Urinary bladder (tissue), 4 donors: Measurements from ENCODE around the gene RICTOR. TPM values are rescaled to one million over a fixed set of nuclear protein-coding genes. Genes with fewer than 3 reads are reported as not detected.
A peak's percentile ranks its signal among the peaks of the same experiment; 100 is the strongest.
"Not testable (repeated sequence)": the region's sequence is repeated elsewhere in the genome, so short reads cannot be mapped to it uniquely, and the experiment has no call there.

Experiments
- DNase-seq: peaks from one replicate; pipeline ENCODE4 v3.0.0-alpha.2; 2015; ENCODE audit errors: extremely low spot score
- H3K27ac ChIP-seq: one replicate; pipeline ENCODE4 v1.5.1; 2013; ENCODE audit warnings: low read depth, mild to moderate bottlenecking, moderate library complexity
- H3K36me3 ChIP-seq: one replicate; pipeline ENCODE4 v1.6.1; 2013; ENCODE audit warnings: mild to moderate bottlenecking, moderate library complexity; ENCODE audit not compliant: insufficient read depth
- H3K4me1 ChIP-seq: one replicate; pipeline ENCODE4 v1.6.1; 2013; ENCODE audit warnings: mild to moderate bottlenecking, moderate library complexity; ENCODE audit not compliant: insufficient read depth
- H3K4me3 ChIP-seq: one replicate; pipeline ENCODE4 v1.5.1; 2013; ENCODE audit warnings: low read depth, low read length
- WGBS: extraction: QIAGEN DNeasy Blood & Tissue Kit; methylation state at CpG from one replicate; pipeline ENCODE4 v1.1.7; 2013; 5-methylcytosine and 5-hydroxymethylcytosine counted together
- polyA plus RNA-seq: library from polyadenylated mRNA; stranded (reverse); fragments of 200-250 nt; gene quantifications from one replicate; pipeline ENCODE4 v1.2.3, GENCODE V29; 2013
- total RNA-seq: library from RNA; depleted of rRNA; stranded (reverse); fragments of >200 nt; gene quantifications from one replicate; pipeline ENCODE4 v1.2.3, GENCODE V29; 2014
- donor health status: healthy with polysubstance abuse.
- donor health status: healthy.

RICTOR gene
- total and polyA plus RNA-seq, 2 donors = 6.3 to 122 TPM

DNA sequence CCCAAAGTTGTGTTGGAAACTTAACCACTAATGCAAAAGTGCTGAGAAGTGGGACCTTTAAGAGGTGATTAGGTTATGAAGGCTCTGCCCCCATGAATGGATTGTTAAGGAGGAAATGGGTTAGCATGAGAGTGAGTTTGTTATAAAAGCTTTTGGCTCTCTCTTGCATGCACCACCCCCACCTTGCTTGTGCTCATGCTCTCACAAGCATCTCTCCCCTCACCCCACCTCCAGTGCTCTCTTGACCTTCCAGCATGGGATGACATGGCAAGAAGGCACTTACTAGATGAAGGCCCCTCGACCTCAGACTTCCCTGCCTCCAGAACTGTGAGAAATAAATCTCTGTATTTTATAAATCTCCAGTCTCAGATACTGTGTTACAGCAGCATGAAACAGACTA lies 52.8 kb downstream of the RICTOR start:
- no peak overlapping the region for H3K4me3 ChIP-seq
- H3K4me1 ChIP-seq = peaks cover 4% of the 10 kb centered on the region
- DNase-seq = no peak
- WGBS = 48% methylated on average over 1 of the region's 1 CpG
- peaks cover 1% of the 10 kb centered on the region for H3K36me3 ChIP-seq
- no peak overlapping the region for H3K27ac ChIP-seq

DNA sequence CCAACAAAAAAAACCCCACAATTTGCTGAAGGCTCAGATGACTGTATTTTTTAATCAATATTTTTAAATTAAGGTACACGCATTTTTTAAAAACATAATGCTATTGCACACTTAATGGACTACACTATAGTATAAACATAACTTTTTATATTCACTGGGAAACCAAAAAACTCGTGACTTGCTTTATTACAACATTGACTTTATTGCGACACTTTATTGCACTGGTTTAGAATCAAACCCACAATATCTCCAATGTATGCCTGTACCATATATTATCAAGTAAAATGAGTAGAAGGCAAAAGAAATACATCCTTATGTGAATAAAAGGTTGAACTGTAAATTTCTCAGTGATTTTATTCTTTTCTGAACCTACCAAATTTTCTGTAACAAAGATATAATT lies 53.7 kb downstream of the RICTOR start:
- WGBS = 90% methylated on average over 3 of the region's 3 CpGs
- H3K4me1 ChIP-seq = peaks cover 4% of the 10 kb centered on the region

DNA sequence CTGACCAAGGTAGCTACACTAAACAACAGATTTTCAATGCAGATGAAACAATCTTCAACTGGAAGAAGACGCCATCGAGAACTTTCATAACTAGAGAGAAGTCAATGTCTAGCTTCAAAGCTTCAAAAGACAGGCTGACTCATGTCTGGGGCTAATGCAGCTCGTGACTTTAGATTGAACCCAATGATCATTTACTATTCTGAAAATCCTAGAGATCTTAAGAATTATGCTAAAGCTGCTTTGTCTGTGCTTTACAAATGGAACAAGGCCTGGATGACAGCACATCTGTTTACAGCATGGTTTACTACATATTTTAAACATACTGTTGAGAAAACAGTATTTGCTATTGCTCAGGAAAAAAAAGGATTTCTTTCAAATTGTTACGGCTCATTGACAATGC lies 54.9 kb downstream of the RICTOR start:
- H3K4me1 ChIP-seq = peaks cover 4% of the 10 kb centered on the region
- no peak overlapping the region for H3K4me3 ChIP-seq
- H3K36me3 ChIP-seq = no peaks in the 10 kb centered on the region
- WGBS = 66% methylated on average over 4 of the region's 4 CpGs
- H3K27ac ChIP-seq = no peak overlapping the region
- no peak for DNase-seq

More for the DNA sequence above, 53.7 kb downstream of the RICTOR start:
- Histone ChIP-seq H3K27ac (no peak overlapping the region), H3K36me3 (no peaks in the 10 kb centered on the region), H3K4me3 (no peak overlapping the region)
- DNase-seq = no peak

DNA sequence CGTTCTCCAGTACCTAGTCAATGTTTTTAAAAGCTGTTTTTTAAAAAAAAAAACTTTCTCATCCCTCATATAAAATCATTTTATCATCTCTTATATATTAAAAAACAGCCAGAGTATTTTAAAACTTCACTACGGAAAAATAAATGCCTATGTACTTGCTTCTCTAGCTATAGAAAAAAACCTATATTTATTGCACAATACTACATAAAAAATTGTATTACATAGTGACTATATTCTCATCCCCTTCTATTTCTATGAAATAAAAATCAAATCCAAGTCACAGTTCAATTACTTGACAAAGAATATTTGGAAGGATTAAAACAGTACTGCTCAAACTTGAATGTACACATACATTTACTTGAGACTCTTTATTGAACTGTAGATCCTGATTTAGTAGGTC lies 56.7 kb downstream of the RICTOR start:
- no peak for DNase-seq
- no peak overlapping the region for H3K27ac ChIP-seq
- H3K4me3 ChIP-seq = no peak overlapping the region
- 91% methylated on average over 2 of the region's 2 CpGs for WGBS
- peaks cover 4% of the 10 kb centered on the region for H3K4me1 ChIP-seq
- H3K36me3 ChIP-seq = no peaks in the 10 kb centered on the region

DNA sequence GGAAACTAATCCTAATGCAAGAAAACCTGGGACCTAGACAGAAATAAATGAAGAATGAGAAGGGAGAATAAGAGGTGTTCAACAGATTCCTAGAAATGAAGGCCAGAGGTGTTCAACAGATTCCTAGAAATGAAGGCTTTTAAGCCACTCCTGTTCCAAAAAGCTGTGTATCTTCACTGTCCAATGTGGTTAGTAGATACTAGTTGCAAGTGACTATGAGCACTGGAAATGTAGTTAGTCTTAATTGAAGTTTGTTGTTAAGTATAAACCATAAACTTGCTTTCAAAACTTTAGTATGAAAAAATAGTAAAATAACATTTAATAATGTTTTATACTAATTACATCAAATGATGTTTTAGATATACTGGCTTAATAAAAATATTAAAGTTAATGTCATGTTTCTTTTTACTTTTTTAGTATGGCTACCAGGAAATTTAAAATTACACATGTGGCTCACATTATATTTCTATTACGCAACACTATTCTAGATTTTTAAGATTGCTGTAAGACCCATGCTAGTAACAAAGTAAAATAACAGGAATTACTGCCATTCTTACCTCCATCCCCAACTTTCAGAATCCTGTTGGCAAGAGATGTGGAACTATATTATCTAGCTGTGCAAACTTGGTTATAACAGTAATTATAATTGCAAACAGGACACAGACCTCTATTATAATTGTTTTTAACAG lies 57.5 kb downstream of the RICTOR start:
- Histone ChIP-seq H3K36me3 (no peaks in the 10 kb centered on the region), H3K4me1 (peaks cover 4% of the 10 kb centered on the region), H3K4me3 (no peak overlapping the region), H3K27ac (no peak overlapping the region)
- no peak for DNase-seq
- WGBS = 93% methylated on average over 1 of the region's 1 CpG

DNA sequence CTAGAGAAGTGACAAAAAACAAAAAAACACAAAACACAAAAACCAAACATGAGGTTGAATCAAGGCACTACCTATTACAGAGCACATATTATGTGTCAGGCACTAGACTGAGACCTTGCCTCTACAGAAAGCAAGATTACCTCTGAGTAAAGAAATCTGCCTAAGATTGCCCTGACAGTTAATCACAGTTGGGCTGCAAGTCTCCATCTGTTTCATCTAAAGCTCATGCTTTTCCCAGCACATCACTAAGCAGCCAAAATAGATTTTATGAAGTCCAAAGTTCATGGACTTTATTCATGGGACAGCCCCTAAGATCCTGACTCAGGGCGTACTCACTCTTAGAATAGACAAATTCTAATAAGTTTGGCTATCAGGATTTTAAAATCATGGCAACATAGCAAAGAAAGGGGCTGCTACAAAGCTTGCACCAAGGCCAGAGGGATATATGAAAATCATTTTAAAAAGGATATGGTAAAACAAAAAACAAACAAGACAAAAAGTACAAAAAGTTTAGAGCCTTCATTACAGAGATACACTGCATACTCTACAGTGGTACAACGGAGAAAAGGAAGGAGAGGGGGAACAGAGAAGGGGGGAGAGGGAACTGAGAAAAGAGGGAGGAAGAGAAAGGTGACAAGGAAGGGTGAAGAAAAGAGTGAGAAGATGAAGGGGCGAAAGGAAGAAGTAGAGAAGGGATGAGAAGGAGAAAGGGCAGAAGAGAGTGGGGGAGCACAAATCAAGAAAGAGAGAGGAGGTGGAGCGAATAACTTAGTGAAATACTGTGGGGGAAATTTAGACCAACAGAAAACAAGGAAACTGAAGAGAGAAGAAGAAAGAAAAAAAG lies 58.2 kb downstream of the RICTOR start:
- peak overlapping the region; percentile 41 for H3K27ac ChIP-seq
- no peak overlapping the region for H3K4me3 ChIP-seq
- peaks cover 4% of the 10 kb centered on the region for H3K4me1 ChIP-seq
- DNase-seq = no peak
- H3K36me3 ChIP-seq = no peaks in the 10 kb centered on the region
- WGBS = 55% methylated on average over 4 of the region's 4 CpGs

DNA sequence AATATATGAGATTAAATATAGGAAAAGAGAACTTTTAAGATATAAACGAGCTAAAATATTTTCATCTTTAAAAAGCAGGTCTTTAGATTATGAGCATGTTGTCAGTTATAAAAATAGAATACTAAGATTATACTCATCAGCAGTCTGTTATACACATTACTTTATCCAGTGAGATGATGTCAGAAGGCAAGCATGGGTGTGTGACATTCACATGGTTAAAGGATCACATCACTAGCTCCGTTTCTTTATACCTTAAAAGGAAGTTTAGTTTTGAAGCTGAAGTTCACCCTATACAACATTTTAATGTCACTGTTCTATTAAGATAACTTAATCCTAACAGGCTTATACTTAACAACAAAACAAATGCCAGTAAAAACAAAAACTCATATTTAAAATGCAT lies 59.6 kb downstream of the RICTOR start:
- 26% methylated on average over 2 of the region's 2 CpGs for WGBS
- Histone ChIP-seq H3K4me1 (peaks cover 4% of the 10 kb centered on the region), H3K36me3 (no peaks in the 10 kb centered on the region), H3K4me3 (no peak overlapping the region), H3K27ac (no peak overlapping the region)
- no peak for DNase-seq

DNA sequence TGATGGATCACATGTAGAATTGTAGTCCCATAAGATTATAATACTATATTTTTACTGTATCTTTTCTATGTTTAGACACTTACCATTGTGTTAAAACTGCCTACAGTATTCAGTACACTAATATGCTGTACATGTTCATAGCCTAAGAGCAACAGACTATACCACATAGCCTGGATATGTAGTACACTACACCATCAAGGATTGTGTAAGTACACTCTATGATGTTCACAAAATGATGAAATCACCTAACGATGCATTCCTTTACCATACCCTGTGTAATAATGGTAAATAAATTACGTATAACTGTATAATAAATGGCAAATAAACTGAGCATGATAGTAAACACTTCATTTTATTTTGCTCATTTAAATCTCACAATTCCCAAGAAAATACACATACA lies 60.3 kb downstream of the RICTOR start:
- Histone ChIP-seq H3K36me3 (no peaks in the 10 kb centered on the region), H3K27ac (no peak overlapping the region), H3K4me1 (no peaks in the 10 kb centered on the region), H3K4me3 (no peak overlapping the region)
- WGBS = 75% methylated on average over 2 of the region's 2 CpGs
- DNase-seq = no peak

DNA sequence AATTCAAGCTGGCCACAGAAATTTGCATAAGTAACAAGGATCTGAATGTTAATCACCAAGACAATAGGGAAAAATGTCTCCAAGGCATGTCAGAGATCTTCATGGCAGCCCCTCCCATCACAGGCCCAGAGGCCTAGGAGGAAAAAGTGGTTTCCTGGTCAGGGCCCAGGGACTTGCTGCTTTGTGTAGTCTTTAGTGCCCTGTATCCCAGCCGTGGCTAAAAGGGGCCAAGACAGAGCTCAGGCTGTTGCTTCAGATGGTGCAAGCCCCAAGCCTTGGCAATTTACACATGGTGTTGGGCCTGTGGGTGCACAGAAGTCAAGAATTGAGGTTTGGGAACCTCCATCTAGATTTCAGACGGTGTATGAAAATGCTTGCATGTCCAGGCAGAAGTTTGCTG lies 63.2 kb downstream of the RICTOR start:
- not testable (repeated sequence) for H3K4me3 ChIP-seq, H3K27ac ChIP-seq, H3K4me1 ChIP-seq, DNase-seq, H3K36me3 ChIP-seq
- over 99% methylated on average over 2 of the region's 2 CpGs for WGBS

DNA sequence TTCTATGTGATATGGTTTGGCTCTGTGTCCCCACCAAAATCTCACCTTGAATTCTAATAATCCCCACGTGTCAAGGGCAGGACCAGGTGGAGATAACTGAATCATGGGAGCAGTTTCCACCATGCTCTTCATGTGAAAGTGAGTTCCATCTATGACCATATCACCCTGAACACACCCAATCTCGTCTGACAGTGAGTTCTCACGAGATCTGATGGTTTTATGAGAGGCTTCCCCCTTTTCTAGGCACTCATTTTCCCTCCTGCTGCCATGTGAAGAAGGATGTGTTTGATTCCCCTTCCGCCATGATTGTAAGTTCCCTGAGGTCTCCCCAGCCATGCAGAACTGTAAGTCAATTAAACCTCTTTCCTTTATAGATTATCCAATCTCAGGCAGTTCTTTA lies 64.2 kb downstream of the RICTOR start:
- H3K4me3 ChIP-seq = no peak overlapping the region
- DNase-seq = no peak
- no peaks in the 10 kb centered on the region for H3K36me3 ChIP-seq
- no peak overlapping the region for H3K27ac ChIP-seq
- H3K4me1 ChIP-seq = no peaks in the 10 kb centered on the region
- WGBS = 94% methylated on average over 4 of the region's 4 CpGs

DNA sequence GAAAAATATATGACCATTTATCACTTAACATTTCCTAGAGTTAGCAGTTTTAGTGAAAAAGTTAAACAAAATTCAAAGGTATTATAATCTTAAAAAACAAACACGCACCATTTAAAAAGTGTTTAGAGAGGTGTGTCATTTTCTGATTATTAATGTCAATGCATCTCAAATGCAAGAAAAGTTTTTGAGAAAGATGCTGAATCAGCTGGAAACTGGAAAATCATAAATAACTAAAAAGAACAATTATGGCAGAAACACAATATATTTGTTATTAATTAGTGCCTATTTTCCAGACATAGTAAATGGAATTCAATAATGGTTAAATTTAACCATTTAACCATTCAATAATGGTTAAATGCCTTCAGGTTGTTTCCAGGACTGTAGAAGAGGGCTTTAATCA lies 64.9 kb downstream of the RICTOR start:
- Histone ChIP-seq H3K4me3 (no peak overlapping the region), H3K27ac (no peak overlapping the region), H3K4me1 (no peaks in the 10 kb centered on the region), H3K36me3 (no peaks in the 10 kb centered on the region)
- 97% methylated on average over 1 of the region's 1 CpG for WGBS
- no peak for DNase-seq

DNA sequence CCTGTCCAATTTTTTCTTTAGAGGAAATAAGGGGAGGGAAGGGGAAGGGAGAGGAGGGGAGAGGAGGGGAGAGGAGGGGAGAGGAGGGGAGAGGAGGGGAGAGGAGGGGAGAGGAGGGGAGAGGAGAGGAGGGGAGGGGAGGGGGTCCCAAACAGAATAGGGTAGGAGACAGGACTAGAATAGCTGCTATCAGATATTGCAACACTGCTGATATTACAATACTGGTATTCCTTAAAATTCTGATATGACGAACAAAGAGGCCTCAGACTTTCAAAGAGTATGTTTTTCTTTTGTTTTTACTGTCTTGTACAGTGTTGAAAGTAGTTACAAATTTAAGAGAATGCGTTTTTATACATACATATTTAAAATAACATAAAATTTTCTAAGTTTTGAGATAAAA lies 67.5 kb downstream of the RICTOR start:
- Histone ChIP-seq H3K36me3 (no peaks in the 10 kb centered on the region), H3K4me3 (no peak overlapping the region), H3K4me1 (no peaks in the 10 kb centered on the region), H3K27ac (no peak overlapping the region)
- WGBS = 96% methylated on average over 2 of the region's 2 CpGs
- DNase-seq = no peak

DNA sequence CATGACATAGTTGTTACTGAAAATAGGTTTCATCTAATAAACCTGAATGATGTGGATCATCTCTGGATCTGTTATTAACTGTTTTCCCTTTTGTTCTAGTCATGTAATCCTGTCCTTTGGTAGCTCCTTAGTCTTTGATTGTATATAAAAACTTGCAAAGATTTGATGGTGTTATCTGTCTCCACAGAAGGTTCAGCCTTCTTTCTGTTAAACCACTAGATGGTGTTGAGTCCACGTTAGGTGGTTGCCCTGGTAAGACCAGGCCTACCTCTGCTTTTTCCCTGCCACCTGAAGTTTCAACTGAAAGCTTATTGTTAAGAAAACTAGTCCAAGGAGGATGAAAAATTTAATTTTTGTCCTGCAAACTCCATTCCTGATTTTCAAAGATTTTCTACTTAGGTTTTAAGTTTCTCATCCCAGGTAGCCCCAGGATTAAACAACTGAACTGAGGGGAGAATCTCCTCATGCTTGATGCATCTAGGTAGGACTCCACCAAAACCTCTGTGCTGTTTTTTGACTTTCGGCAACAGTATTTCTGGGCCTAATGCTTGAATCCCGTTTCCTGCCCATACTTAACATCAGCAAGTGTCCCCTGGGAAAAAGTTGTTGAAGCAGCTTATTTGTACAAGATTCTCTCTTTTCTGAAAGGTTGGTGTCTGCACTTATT lies 68.5 kb downstream of the RICTOR start:
- Histone ChIP-seq H3K4me3 (no peak overlapping the region), H3K36me3 (no peaks in the 10 kb centered on the region), H3K27ac (no peak overlapping the region), H3K4me1 (no peaks in the 10 kb centered on the region)
- 75% methylated on average over 3 of the region's 3 CpGs for WGBS
- DNase-seq = no peak

DNA sequence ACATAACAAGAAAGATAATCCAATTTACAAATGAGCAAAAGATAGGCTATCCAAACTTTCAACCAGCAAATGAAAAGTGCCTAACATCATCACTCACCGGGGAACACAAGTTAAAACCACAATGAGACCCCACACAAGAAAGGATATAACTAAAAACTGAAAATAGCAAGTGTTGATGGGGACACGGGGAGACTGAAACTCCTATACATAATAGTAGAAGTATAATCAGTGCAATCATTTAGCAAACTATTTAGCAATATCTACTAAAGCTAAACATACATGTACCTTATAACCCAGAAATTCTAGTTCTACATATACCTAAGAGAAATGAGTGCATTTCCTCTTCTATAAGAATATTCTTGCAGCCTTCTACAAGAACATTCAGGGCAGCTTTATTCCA lies 72.5 kb downstream of the RICTOR start:
- Histone ChIP-seq H3K36me3 (no peaks in the 10 kb centered on the region), H3K27ac (no peak overlapping the region), H3K4me1 (no peaks in the 10 kb centered on the region), H3K4me3 (no peak overlapping the region)
- no peak for DNase-seq
- WGBS = 96% methylated on average over 2 of the region's 2 CpGs
